ENCODE results near the gene BIRC6. TPM values are rescaled to one million over a fixed set of nuclear protein-coding genes. Genes with fewer than 3 reads are reported as not detected.
"Not testable (repeated sequence)": the region's sequence is repeated elsewhere in the genome, so short reads cannot be mapped to it uniquely, and the experiment has no call there.

Gene BIRC6
- total RNA-seq, 1 experiment from 2014 or later: 79.0 TPM

GRCh38 chr2:32455816-32456215 lies 99.0 kb downstream of the BIRC6 start:
- no peak overlapping the region for H2AFZ ChIP-seq
- H4K20me1 ChIP-seq (ENCODE audit: insufficient read depth): peaks cover 11% of the 10 kb centered on the region; the same call in 1 of the 2 replicates
- H3K4me3 ChIP-seq: no peak overlapping the region
- CTCF ChIA-PET: no interaction called here
- H3K9me3 ChIP-seq (ENCODE audit: insufficient read depth, low read depth): no peaks in the 10 kb centered on the region
- H3K79me2 ChIP-seq (ENCODE audit: low read depth): peaks cover 5% of the 10 kb centered on the region; the same call in 1 of the 2 replicates
- POLR2A ChIA-PET (ENCODE audit: unreplicated experiment): no interaction called here
- DNase-seq: no peak
- H3F3A ChIP-seq (ENCODE audit: insufficient read depth, low read depth): peaks cover 25% of the 10 kb centered on the region
- no peaks in the 10 kb centered on the region for H3K4me1 ChIP-seq (replicated peaks; ENCODE audit: insufficient read depth)
- H3K27ac ChIP-seq: no peak overlapping the region
- BruUV-seq (replicated peaks): no TSS peak
- no peaks in the 10 kb centered on the region for H3K27me3 ChIP-seq (ENCODE audit: insufficient read depth, low read depth)
- intact Hi-C loops (cut with micrococcal nuclease; ENCODE audit: unreplicated experiment): no loop called here
- no peak overlapping the region for H3K4me2 ChIP-seq
- peaks cover 18% of the 10 kb centered on the region for H3K36me3 ChIP-seq (ENCODE audit: low read depth)
- H3K9me2 ChIP-seq (ENCODE audit: insufficient read depth): no peaks in the 10 kb centered on the region
- TF ChIP-seq EZH2 (IDR thresholded peaks at IDR 0.05; ENCODE audit: low read depth): no peak
- TF ChIP-seq CTCF (conservative IDR thresholded peaks at IDR 0.05): no peak

GRCh38 chr2:32456808-32457207 lies 100.0 kb downstream of the BIRC6 start:
- Histone ChIP-seq H3K36me3 (ENCODE audit: low read depth) (peaks cover 17% of the 10 kb centered on the region), H3K9me3 (ENCODE audit: insufficient read depth, low read depth) (no peaks in the 10 kb centered on the region), H3K9me2 (ENCODE audit: insufficient read depth) (no peaks in the 10 kb centered on the region), H3K27ac (no peak overlapping the region), H3K4me1 (replicated peaks; ENCODE audit: insufficient read depth) (no peaks in the 10 kb centered on the region), H3F3A (ENCODE audit: insufficient read depth, low read depth) (peaks cover 25% of the 10 kb centered on the region), H3K27me3 (ENCODE audit: insufficient read depth, low read depth) (no peaks in the 10 kb centered on the region), H4K20me1 (ENCODE audit: insufficient read depth) (peaks cover 11% of the 10 kb centered on the region), H3K4me2 (no peak overlapping the region), H3K4me3 (no peak overlapping the region), H2AFZ (no peak overlapping the region), H3K79me2 (ENCODE audit: low read depth) (peaks cover 5% of the 10 kb centered on the region; the same call in 1 of the 2 replicates)
- TF ChIP-seq EZH2 (IDR thresholded peaks at IDR 0.05; ENCODE audit: low read depth) (no peak), CTCF (conservative IDR thresholded peaks at IDR 0.05) (no peak)
- DNase-seq: no peak
- intact Hi-C loops (cut with micrococcal nuclease; ENCODE audit: unreplicated experiment): no loop called here
- CTCF ChIA-PET: no interaction called here
- BruUV-seq (replicated peaks): no TSS peak
- POLR2A ChIA-PET (ENCODE audit: unreplicated experiment): no interaction called here

- Histone ChIP-seq H3K4me3 (no peak overlapping the region), H3K79me2 (ENCODE audit: low read depth) (peaks cover 5% of the 10 kb centered on the region; the same call in 1 of the 2 replicates), H3K4me2 (no peak overlapping the region), H3K9me2 (ENCODE audit: insufficient read depth) (no peaks in the 10 kb centered on the region), H2AFZ (no peak overlapping the region), H3K4me1 (replicated peaks; ENCODE audit: insufficient read depth) (no peaks in the 10 kb centered on the region), H3K9me3 (ENCODE audit: insufficient read depth, low read depth) (no peaks in the 10 kb centered on the region), H3K36me3 (ENCODE audit: low read depth) (peaks cover 15% of the 10 kb centered on the region), H4K20me1 (ENCODE audit: insufficient read depth) (peaks cover 11% of the 10 kb centered on the region), H3F3A (ENCODE audit: insufficient read depth, low read depth) (peaks cover 25% of the 10 kb centered on the region), H3K27me3 (ENCODE audit: insufficient read depth, low read depth) (no peaks in the 10 kb centered on the region), H3K27ac (no peak overlapping the region)
- ChIA-PET POLR2A (ENCODE audit: unreplicated experiment) (no interaction called here), CTCF (interaction anchor here (0.6 kb wide), 1 partner anchor 81 kb away, joined by 4 read pairs; no protein-coding TSS in a partner anchor)
- TF ChIP-seq EZH2 (IDR thresholded peaks at IDR 0.05; ENCODE audit: low read depth) (no peak), CTCF (conservative IDR thresholded peaks at IDR 0.05) (no peak)
- intact Hi-C loops (cut with micrococcal nuclease; ENCODE audit: unreplicated experiment): no loop called here
- no TSS peak for BruUV-seq (replicated peaks)
- DNase-seq: no peak
Measured at GRCh38 chr2:32457814-32458213, 101.0 kb downstream of the BIRC6 start.

GRCh38 chr2:32460861-32461260 lies 104.0 kb downstream of the BIRC6 start:
- POLR2A ChIA-PET (ENCODE audit: unreplicated experiment); H3K27me3 ChIP-seq (ENCODE audit: insufficient read depth, low read depth); H3K4me3 ChIP-seq; intact Hi-C loops (cut with micrococcal nuclease; ENCODE audit: unreplicated experiment); BruUV-seq (replicated peaks); H2AFZ ChIP-seq; DNase-seq; H3K79me2 ChIP-seq (ENCODE audit: low read depth); H3K4me1 ChIP-seq (replicated peaks; ENCODE audit: insufficient read depth); H3K27ac ChIP-seq; H3K4me2 ChIP-seq; H3K9me3 ChIP-seq (ENCODE audit: insufficient read depth, low read depth); CTCF ChIA-PET; H3K9me2 ChIP-seq (ENCODE audit: insufficient read depth): not testable (repeated sequence)
- H3F3A ChIP-seq (ENCODE audit: insufficient read depth, low read depth): peaks cover 22% of the 10 kb centered on the region
- peaks cover 16% of the 10 kb centered on the region; the same call in 1 of the 2 replicates for H3K36me3 ChIP-seq (ENCODE audit: low read depth)
- peaks cover 11% of the 10 kb centered on the region for H4K20me1 ChIP-seq (ENCODE audit: insufficient read depth)

Measured in PC-9 (cell line).